GM18873 (cell line): ENCODE results near the gene KHNYN.
"Not testable (repeated sequence)": the region's sequence is repeated elsewhere in the genome, so short reads cannot be mapped to it uniquely, and the experiment has no call there.

Experiments
- ATAC-seq: cut with Tn5 transposase; IDR thresholded peaks from one replicate; pipeline ENCODE4 v1.9.1; 2021; ENCODE audit warnings: mild to moderate bottlenecking, moderate library complexity, moderate number of reproducible peaks; ENCODE audit not compliant: unreplicated experiment, low FRiP score

The KHNYN gene

DNA sequence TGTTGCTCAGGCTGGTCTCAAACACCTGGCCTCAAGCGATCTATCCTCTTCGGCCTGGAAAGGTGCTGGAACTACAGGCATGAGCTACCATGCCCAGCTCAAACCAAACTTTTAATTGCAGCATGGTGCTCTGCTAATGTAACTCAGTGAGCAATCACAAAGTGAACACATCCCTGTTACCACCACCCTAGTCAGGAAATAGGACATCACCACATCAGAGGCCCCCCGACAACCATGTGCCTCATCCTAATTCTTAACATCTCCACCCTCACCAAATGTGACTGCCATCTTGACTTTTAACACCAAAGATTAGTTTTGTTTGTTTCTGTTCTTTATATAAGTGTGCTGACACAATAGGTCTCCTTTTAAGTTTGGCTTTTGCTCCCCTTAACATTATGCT, 35.6 kb downstream of the KHNYN start:
- no peak for ATAC-seq

- ATAC-seq, result no peak
Measured at GRCh38 chr14:24465805-24466204, 36.1 kb downstream of the KHNYN start.

- ATAC-seq, result not testable (repeated sequence)
Measured at GRCh38 chr14:24470450-24470849, 40.7 kb downstream of the KHNYN start.

DNA sequence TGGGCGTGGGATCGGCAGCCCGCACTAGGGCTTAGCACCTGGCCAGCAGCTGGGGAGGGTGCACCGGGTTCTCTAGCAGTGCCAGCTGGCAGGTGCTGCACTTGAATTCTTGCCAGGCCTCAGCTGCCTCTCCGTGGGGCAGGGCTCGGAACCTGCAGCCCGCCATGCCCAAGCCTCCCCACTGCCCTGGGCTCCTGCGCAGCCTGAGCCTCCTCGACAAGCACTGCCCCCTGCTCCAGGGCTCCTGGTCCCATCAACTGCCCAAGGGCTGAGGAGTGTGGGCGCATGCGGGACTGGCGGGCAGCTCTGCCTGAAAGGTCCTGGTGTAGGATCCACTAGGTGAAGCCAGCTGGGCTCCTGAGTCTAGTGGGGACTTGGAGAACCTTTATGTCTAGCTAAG, 43.5 kb downstream of the KHNYN start:
- ATAC-seq, result no peak

DNA sequence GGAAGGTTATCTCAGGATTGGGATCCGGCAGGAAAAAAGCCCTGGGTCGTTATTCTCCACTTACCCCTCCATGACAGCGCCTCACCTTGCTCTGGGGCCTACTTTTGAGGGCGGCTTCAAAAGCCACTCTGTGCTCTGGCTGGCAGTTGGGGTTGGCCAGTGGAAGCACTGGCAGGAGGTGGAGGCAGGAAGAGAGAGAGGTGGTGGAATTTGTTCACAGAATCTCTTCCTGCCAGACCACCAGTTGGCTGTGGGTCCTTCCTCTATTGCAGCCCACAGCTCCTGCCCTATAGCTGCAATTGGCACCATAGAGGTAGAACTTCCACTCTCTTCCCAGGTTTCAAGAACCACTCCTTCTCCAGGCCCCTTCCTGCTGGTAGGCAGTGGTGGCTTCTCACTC, 45.5 kb downstream of the KHNYN start:
- no peak for ATAC-seq

DNA sequence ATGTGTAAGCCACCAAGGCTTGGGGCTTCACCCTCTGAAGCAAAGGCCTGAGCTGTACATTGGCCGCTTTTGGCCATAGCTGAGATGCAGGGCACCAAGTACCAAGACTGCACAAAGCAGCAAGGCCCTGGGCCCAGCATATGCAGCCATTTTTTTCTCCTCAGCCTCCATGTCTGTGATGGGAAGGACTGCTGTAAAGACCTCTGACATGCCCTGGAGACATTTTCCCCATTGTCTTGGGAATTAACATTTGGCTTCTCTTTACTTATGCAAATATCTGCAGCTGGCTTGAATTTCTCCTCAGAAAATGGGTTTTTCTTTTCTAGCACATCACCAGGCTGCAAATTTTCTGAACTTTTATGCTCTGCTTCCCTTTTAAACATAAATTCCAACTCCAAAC, 50.2 kb downstream of the KHNYN start:
- ATAC-seq, result not testable (repeated sequence)

GRCh38 chr14:24481622-24482324, 52.0 kb downstream of the KHNYN start:
- ATAC-seq, result peak; percentile 87

- ATAC-seq, result not testable (repeated sequence)
Measured at GRCh38 chr14:24482699-24483303, 53.0 kb downstream of the KHNYN start.

- ATAC-seq, result no peak
Measured at GRCh38 chr14:24483604-24484252, 54.0 kb downstream of the KHNYN start.
